Measurements from ENCODE around the gene DAP. TPM values are rescaled to one million over a fixed set of nuclear protein-coding genes. Genes with fewer than 3 reads are reported as not detected.

Gene DAP
- total and polyA plus RNA-seq, 4 donors: 36.6 to 122 (median 101) TPM

GRCh38 chr5:10655972-10656830, 104.8 kb downstream of the DAP start:
- no peak for DNase-seq (ENCODE audit: low spot score)
- whole genome bisulfite sequencing: 81% methylated on average over 18 of the region's 18 CpGs
- TF ChIP-seq CTCF (IDR thresholded peaks at IDR 0.05; ENCODE audit: low read depth, low read length, missing input control): no peak
- TF ChIP-seq TAF1 (conservative IDR thresholded peaks at IDR 0.05): no peak
- TF ChIP-seq FOXA1 (IDR thresholded peaks at IDR 0.05): no peak
- TF ChIP-seq NR2F2 (IDR thresholded peaks at IDR 0.05): no peak
- no peak for TF ChIP-seq YY1 (IDR thresholded peaks at IDR 0.05)
- TF ChIP-seq GABPA (IDR thresholded peaks at IDR 0.05 in 1 of 2, conservative IDR thresholded peaks at IDR 0.05 in 1 of 2): no peak
- Histone ChIP-seq H3K27ac (ENCODE audit: low read depth in 1 of 2, low read length in 2 of 2) (no peak overlapping the region), H3K9me3 (ENCODE audit: control insufficient read depth in 4 of 4, low read length in 3 of 4) (no peaks in the 10 kb centered on the region), H3K4me1 (ENCODE audit: control insufficient read depth in 4 of 4, insufficient read depth in 4 of 4, low read length in 3 of 4) (no peaks in the 10 kb centered on the region), H3K27me3 (ENCODE audit: control insufficient read depth in 4 of 4, insufficient read depth in 4 of 4, low read length in 3 of 4) (no peaks in the 10 kb centered on the region), H3K36me3 (ENCODE audit: control insufficient read depth in 4 of 4, insufficient read depth in 3 of 4, low read depth in 1 of 4, low read length in 3 of 4) (no peaks in the 10 kb centered on the region), H3K4me3 (ENCODE audit: low read depth in 1 of 3, low read length in 3 of 3) (no peak overlapping the region), H3K9ac (ENCODE audit: low read depth in 1 of 2, low read length in 2 of 2) (no peak overlapping the region)

- no peak overlapping the region for H3K4me3 ChIP-seq (ENCODE audit: low read depth in 1 of 3, low read length in 3 of 3)
- H3K4me1 ChIP-seq (ENCODE audit: control insufficient read depth in 4 of 4, insufficient read depth in 4 of 4, low read length in 3 of 4): no peaks in the 10 kb centered on the region
- H3K27ac ChIP-seq (ENCODE audit: low read depth in 1 of 2, low read length in 2 of 2): no peak overlapping the region
- no peaks in the 10 kb centered on the region for H3K9me3 ChIP-seq (ENCODE audit: control insufficient read depth in 4 of 4, low read length in 3 of 4)
- H3K27me3 ChIP-seq (ENCODE audit: control insufficient read depth in 4 of 4, insufficient read depth in 4 of 4, low read length in 3 of 4): no peaks in the 10 kb centered on the region
- H3K36me3 ChIP-seq (ENCODE audit: control insufficient read depth in 4 of 4, insufficient read depth in 3 of 4, low read depth in 1 of 4, low read length in 3 of 4): no peaks in the 10 kb centered on the region
- no peak overlapping the region for H3K9ac ChIP-seq (ENCODE audit: low read depth in 1 of 2, low read length in 2 of 2)
- TF ChIP-seq HNF4G (IDR thresholded peaks at IDR 0.05) (no peak), RXRA (IDR thresholded peaks at IDR 0.05) (no peak), NR2F2 (IDR thresholded peaks at IDR 0.05) (no peak), FOXA1 (IDR thresholded peaks at IDR 0.05) (no peak), HNF4A (conservative IDR thresholded peaks at IDR 0.05) (no peak), REST (IDR thresholded peaks at IDR 0.05) (no peak), ATF3 (IDR thresholded peaks at IDR 0.05) (no peak), GABPA (IDR thresholded peaks at IDR 0.05 in 1 of 2, conservative IDR thresholded peaks at IDR 0.05 in 1 of 2) (no peak), EGR1 (IDR thresholded peaks at IDR 0.05; ENCODE audit: low read depth in 2 of 2) (no peak), CTCF (IDR thresholded peaks at IDR 0.05; ENCODE audit: low read depth, low read length, missing input control) (no peak), MAX (IDR thresholded peaks at IDR 0.05) (no peak), FOXA2 (IDR thresholded peaks at IDR 0.05) (no peak), TAF1 (conservative IDR thresholded peaks at IDR 0.05) (no peak), YY1 (IDR thresholded peaks at IDR 0.05) (no peak), ZBTB33 (IDR thresholded peaks at IDR 0.05) (no peak), SP1 (IDR thresholded peaks at IDR 0.05) (no peak), RAD21 (IDR thresholded peaks at IDR 0.05) (no peak), JUND (IDR thresholded peaks at IDR 0.05) (no peak)
- DNase-seq (ENCODE audit: low spot score): no peak
- WGBS: 91% methylated on average over 29 of the region's 29 CpGs
Observed at GRCh38 chr5:10655161-10655971, 105.7 kb downstream of the DAP start.
